ENCODE results near the gene METRN. TPM values are rescaled to one million over a fixed set of nuclear protein-coding genes. Genes with fewer than 3 reads are reported as not detected.

The METRN gene
- total RNA-seq, 2 donors from 2014 or later: 3.8 to 4.3 TPM

DNA sequence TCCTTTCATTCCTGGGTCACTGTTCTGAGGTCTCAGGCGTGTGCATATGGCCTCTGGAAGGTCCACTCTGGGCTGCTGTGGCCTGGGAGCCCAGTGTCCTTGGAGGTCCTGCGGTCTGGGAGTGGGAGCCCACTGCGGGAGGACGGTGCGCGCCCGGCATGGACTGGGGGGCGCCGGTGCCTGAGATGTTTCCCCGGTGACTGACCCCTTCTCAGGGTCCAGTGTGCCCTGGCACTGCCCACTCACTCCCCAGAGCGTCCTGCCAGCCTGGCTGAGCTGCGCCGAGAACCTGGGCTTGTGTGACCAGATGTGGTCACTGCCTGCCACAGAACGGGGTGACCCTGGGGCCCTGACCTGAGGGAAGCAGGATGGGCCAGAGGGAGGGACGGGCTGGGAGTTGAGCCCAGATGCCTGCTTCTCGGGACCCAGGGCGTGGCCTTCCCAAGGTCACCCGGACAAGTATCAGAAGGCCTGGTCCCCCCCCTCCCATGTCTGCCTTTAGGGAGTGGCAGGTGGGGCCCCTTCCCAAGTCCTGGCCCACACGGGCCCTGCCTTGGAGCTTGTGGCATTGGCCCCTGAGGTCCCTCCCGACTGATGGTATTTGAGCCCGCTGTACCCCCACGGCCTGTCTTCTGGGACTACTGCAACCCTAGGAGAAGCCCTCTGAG, 40.6 kb upstream of the METRN start:
- H3K4me1 Mint-ChIP-seq: peaks cover 9% of the 10 kb centered on the region
- H3K4me3 Mint-ChIP-seq: peak overlapping the region; percentile 53
- ATAC-seq (no peak), DNase-seq (no peak)
- H3K36me3 Mint-ChIP-seq (ENCODE audit: low read depth): no peaks in the 10 kb centered on the region
- no peaks in the 10 kb centered on the region for H3K9me3 ChIP-seq (ENCODE audit: control insufficient read depth, low read length, poor library complexity, severe bottlenecking)
- no peak overlapping the region for H3K27ac Mint-ChIP-seq
- H3K27me3 Mint-ChIP-seq: no peaks in the 10 kb centered on the region

DNA sequence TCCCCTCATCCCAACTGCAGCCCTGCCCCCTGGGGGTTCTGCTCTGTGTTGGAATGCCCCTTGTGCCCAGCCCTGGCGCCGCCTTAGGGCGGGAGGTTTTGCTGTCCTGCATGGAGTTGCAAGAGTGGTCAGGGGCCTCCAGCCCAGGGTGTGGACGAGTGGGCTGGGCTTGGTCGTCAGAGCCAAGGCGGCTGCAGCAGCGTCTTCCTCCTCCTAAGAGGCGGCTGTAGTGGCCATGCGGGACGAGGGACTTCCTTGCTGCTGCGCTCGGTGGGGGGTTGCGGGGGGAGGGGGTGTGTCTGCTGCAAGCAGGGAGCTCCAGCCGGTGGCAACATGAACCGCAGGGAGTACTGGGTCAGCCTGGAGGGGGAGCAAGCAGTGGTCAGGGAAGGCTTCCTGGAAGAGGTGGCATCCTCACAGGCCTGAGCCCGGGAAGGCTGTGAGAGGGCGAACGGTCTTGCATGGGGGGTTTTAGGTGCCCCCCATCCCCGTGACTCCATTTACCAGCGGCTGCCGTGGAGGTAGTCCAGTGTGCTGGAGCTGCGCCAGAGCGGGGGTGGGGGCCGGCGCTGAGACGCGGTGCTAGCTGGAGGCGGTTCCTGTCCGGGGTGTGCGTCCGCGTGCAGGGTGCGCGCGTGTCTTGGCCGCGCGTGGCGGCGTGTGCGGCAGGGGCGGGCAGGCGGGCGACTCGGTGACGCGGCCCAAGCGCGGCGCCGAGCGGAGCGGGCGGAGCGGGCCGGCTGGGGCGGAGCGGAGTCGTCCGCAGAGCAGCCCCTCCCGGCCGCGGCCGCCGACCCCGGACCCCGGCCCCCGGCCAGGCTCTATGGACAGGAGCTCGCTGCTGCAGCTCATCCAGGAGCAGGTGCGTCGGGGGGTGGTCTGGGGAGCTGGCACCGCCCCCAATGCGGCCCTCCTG, 39.7 kb upstream of the METRN start, which contains the start of gene RHBDL1:
RHBDL1 (plus strand) TSS at position 704 of the 916 bp plus-strand sequence; CDS start at position 824, 120 bp downstream.
- no peak within 1 kb of the TSS for H3K27ac Mint-ChIP-seq
- H3K9me3 ChIP-seq (ENCODE audit: control insufficient read depth, low read length, poor library complexity, severe bottlenecking): no peaks in the 10 kb centered on the region
- H3K36me3 Mint-ChIP-seq (ENCODE audit: low read depth): no peaks in the 10 kb centered on the region
- H3K27me3 Mint-ChIP-seq: no peaks in the 10 kb centered on the region
- no peak for DNase-seq
- ATAC-seq: no peak
- peak within 1 kb of the TSS; percentile 53 for H3K4me3 Mint-ChIP-seq
- H3K4me1 Mint-ChIP-seq: peaks cover 11% of the 10 kb centered on the region

DNA sequence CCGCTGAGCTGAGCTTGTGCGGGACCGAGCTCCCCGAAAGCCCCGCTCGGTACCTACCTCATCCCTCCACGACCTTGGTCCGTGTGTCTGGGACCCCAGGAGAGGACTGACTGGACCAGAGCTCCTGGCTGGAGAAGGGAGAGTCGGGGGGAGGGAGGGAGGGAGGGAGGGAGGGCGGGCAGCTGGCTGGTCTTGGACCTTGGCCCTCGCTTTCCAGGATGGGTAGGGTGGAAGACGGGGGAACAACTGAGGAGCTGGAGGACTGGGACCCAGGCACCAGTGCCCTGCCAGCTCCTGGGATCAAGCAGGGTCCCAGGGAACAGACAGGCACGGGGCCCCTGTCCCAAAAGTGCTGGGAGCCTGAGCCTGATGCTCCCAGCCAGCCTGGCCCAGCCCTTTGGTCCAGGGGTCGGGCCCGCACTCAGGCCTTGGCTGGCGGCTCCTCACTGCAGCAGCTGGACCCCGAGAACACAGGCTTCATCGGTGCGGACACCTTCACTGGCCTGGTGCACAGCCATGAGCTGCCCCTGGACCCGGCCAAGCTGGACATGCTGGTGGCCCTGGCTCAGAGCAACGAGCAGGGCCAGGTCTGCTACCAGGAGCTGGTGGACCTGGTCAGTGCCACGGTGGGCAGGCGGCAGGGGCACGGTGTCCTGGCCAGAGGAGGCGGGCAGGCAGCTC, 38.9 kb upstream of the METRN start:
- ATAC-seq: no peak
- Mint-ChIP-seq H3K27ac (no peak overlapping the region), H3K4me3 (no peak overlapping the region), H3K4me1 (peaks cover 11% of the 10 kb centered on the region), H3K36me3 (ENCODE audit: low read depth) (no peaks in the 10 kb centered on the region), H3K27me3 (no peaks in the 10 kb centered on the region)
- H3K9me3 ChIP-seq (ENCODE audit: control insufficient read depth, low read length, poor library complexity, severe bottlenecking): no peaks in the 10 kb centered on the region
- DNase-seq: no peak

DNA sequence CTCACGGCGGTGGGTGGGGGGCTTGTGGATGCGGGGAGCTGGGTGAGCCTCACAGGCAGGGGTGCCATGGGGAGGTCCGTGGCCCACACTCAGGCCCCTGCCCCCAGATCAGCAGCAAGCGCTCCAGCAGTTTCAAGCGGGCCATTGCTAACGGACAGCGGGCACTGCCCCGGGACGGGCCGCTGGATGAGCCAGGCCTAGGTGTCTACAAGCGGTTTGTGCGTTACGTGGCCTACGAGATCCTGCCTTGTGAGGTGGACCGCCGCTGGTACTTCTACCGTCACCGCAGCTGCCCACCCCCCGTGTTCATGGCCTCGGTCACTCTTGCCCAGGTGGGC, 38.4 kb upstream of the METRN start:
- no peak for DNase-seq
- Mint-ChIP-seq H3K36me3 (ENCODE audit: low read depth) (no peaks in the 10 kb centered on the region), H3K4me1 (peaks cover 13% of the 10 kb centered on the region), H3K27ac (no peak overlapping the region), H3K4me3 (no peak overlapping the region), H3K27me3 (no peaks in the 10 kb centered on the region)
- no peak for ATAC-seq
- no peaks in the 10 kb centered on the region for H3K9me3 ChIP-seq (ENCODE audit: control insufficient read depth, low read length, poor library complexity, severe bottlenecking)

DNA sequence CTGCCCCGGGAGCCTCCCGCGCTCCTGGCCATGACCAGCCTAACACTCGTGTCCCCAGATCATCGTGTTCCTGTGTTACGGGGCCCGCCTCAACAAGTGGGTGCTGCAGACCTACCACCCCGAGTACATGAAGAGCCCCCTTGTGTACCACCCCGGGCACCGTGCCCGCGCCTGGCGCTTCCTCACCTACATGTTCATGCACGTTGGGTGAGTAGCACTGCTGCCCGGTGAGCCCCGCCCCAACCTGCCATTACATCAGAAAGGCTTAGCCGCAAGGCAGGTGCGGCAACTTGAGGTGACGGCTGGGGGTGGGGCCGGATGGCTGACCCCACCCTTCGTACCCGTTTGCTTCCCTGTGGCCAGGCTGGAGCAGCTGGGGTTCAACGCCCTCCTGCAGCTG, 38.0 kb upstream of the METRN start:
- DNase-seq: peak in 1 of 3 donors; percentile 38
- Mint-ChIP-seq H3K4me1 (peaks cover 16% of the 10 kb centered on the region), H3K27me3 (no peaks in the 10 kb centered on the region), H3K36me3 (ENCODE audit: low read depth) (no peaks in the 10 kb centered on the region), H3K27ac (no peak overlapping the region), H3K4me3 (peak overlapping the region; percentile 80)
- no peak for ATAC-seq
- H3K9me3 ChIP-seq (ENCODE audit: control insufficient read depth, low read length, poor library complexity, severe bottlenecking): no peaks in the 10 kb centered on the region

DNA sequence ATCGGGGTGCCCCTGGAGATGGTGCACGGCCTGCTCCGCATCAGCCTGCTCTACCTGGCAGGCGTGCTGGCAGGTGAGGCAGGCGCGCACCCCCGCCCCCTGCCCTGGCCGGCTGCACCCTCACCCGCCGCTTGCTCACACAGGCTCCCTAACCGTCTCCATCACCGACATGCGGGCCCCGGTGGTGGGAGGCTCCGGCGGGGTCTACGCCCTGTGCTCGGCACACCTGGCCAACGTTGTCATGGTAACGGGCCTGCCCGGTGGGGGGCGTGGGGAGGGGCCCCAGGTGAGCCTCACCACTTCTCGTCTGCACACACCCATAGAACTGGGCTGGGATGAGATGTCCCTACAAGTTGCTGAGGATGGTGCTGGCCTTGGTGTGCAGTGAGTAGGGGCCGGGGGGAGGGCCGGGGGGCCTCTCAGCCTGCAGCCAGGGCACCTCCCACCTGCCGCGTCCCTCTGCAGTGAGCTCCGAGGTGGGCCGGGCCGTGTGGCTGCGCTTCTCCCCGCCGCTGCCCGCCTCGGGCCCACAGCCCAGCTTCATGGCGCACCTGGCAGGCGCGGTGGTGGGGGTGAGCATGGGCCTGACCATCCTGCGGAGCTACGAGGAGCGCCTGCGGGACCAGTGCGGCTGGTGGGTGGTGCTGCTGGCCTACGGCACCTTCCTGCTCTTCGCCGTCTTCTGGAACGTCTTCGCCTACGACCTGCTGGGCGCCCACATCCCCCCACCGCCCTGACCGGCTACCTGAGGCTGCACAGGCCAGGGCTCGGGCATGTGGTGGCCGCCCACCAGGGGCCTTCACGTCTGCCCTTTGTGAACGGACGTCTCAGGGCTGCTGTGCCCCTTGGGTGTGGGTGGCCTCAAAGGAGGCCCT, 37.4 kb upstream of the METRN start:
- no peaks in the 10 kb centered on the region for H3K36me3 Mint-ChIP-seq (ENCODE audit: low read depth)
- DNase-seq (no peak), ATAC-seq (no peak)
- no peak overlapping the region for H3K27ac Mint-ChIP-seq
- no peaks in the 10 kb centered on the region for H3K9me3 ChIP-seq (ENCODE audit: control insufficient read depth, low read length, poor library complexity, severe bottlenecking)
- H3K27me3 Mint-ChIP-seq: no peaks in the 10 kb centered on the region
- H3K4me3 Mint-ChIP-seq: peak overlapping the region; percentile 80
- peaks cover 20% of the 10 kb centered on the region for H3K4me1 Mint-ChIP-seq

DNA sequence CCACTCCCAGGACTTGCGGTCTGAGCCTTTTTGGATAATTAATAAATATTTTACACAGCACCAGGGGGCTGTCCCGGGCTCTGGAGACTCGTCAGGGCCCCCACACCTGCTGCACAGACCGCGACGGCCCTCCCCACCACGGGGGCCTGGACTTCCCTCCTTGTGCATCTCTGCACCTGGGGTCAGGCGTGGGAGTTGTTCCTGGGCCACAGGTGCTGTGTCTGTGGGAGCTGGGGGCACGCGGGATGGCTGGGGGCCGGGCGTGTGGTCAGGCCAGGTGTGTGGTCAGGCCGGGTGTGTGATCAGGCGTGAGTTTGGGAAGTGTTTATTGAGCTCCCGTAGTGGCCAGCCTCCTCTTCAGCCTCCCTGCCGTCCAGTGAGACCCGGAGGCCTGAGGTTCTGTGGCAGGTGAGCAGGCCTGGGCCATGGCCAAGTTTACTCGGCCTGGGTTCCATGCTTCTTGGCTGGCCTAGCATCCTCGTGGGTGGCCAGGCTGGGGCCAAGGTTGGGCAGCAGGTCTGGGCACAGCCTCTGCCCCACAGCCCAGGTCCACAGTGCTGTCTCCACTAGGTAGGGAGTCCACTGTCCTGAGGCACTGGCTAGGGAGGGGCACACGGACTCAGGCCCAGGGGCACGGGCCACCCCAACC, 36.6 kb upstream of the METRN start:
- no peak for ATAC-seq
- H3K9me3 ChIP-seq (ENCODE audit: control insufficient read depth, low read length, poor library complexity, severe bottlenecking): no peaks in the 10 kb centered on the region
- H3K27me3 Mint-ChIP-seq: no peaks in the 10 kb centered on the region
- peaks cover 25% of the 10 kb centered on the region for H3K4me1 Mint-ChIP-seq
- DNase-seq: no peak
- peak overlapping the region; percentile 34 for H3K27ac Mint-ChIP-seq
- no peaks in the 10 kb centered on the region for H3K36me3 Mint-ChIP-seq (ENCODE audit: low read depth)
- peak overlapping the region; percentile 76 for H3K4me3 Mint-ChIP-seq

DNA sequence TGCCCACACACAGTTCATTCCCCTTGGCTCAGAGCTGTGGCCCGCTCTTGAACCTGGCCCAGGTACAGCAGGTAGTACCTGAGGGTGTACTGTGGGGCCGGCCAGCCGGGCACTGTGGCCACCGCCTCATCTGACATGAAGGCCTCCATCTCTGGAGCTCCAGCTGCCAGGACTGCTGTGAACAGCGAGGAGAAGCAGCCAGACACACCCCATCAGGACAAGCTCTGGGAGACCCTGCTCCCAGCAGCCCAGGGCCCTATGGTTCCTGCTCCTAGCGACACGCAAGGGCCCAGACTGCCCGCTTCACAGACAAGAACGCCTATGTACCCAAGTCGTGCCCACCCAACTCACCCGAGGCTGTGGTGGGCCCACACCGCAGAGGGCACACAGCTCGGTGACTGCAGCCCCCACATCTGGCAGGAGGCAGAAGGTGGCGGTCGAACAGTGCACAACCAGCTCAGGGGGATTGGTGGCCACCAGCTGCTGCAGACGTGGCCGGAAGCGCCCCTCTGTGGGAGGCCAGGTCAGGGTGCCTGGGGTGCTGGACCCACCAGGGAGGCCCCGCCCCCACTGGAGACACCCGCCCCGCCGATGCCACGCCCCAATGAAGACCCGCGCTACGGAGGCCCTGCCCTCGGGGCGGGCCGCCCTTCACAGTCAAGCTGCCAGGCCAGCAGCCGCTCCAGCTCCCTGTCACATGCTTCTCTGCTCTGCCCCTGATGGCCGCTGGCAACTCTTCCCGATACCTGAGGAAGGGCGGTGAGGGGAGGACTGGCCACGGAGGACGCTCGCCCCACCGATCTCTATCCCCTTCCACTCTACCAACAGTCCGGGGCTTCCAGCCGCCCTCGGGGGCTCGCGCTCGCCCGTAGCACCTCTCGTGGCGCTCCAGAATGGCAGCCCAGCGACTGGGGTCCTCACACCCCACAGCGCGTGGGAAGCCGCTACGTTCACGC, 35.8 kb upstream of the METRN start:
- DNase-seq: peak in 2 of 3 donors; percentile 50 to 53
- no peak for ATAC-seq
- H3K4me3 Mint-ChIP-seq: peak overlapping the region; percentile 82
- H3K27ac Mint-ChIP-seq: peak overlapping the region; percentile 34
- H3K4me1 Mint-ChIP-seq: peaks cover 26% of the 10 kb centered on the region
- H3K27me3 Mint-ChIP-seq: no peaks in the 10 kb centered on the region
- no peaks in the 10 kb centered on the region for H3K36me3 Mint-ChIP-seq (ENCODE audit: low read depth)
- H3K9me3 ChIP-seq (ENCODE audit: control insufficient read depth, low read length, poor library complexity, severe bottlenecking): no peaks in the 10 kb centered on the region

DNA sequence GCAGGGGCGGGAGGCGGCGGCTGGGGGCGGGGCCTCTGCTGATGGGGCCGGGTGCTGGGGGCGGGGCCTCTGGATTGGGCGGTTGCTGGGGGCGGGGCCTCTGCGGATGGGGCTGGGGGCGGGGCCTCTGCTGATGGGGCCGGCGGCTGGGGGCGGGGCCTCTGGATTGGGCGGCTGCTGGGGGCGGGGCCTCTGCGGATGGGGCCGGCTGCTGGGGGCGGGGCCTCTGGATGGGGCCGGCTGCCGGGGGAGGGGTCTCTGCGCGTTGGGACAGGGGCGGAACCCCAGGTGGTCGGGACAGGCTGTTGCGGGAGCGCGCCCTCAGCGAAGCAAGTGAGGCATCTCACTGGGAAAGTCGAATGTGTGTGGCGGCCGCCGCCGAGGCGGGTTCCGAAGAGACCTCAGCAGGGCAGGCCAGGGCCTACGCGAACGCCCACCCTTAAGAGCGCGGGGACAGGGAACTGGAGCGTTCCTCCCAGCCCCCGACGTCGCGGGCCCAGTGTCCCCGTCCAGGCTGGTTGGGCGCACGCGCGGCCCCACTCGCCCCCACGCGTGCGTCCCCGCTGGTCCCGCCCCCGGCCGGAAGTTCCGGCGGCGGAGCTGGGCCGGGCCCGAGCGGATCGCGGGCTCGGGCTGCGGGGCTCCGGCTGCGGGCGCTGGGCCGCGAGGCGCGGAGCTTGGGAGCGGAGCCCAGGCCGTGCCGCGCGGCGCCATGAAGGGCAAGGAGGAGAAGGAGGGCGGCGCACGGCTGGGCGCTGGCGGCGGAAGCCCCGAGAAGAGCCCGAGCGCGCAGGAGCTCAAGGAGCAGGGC, 34.9 kb upstream of the METRN start, which contains the start of gene STUB1:
STUB1 (plus strand) TSS at position 597 of the 811 bp plus-strand sequence; CDS start at position 713, 116 bp downstream.
- H3K27me3 Mint-ChIP-seq: no peaks in the 10 kb centered on the region

DNA sequence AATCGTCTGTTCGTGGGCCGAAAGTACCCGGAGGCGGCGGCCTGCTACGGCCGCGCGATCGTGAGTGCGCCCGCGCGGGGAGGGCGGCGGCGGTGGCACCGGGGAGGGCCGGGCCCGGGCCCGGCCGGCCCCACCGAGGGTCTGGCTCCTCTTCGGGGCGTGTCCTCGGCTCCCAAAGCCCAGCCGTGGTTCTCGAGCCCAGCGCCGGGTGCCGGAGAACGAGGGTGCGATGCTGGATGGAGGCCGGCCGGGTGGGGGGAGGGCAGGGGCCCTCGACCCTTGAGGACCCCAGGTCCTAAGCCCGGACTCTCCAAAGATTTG, 34.3 kb upstream of the METRN start:
- Mint-ChIP-seq H3K4me3 (peak overlapping the region; percentile 83), H3K36me3 (ENCODE audit: low read depth) (no peaks in the 10 kb centered on the region), H3K27ac (peak overlapping the region; percentile 37), H3K27me3 (no peaks in the 10 kb centered on the region), H3K4me1 (peaks cover 20% of the 10 kb centered on the region)
- ATAC-seq: no peak
- DNase-seq: no peak
- no peaks in the 10 kb centered on the region for H3K9me3 ChIP-seq (ENCODE audit: control insufficient read depth, low read length, poor library complexity, severe bottlenecking)

More for the DNA sequence above, 34.9 kb upstream of the METRN start, which contains the start of gene STUB1:
- Mint-ChIP-seq H3K36me3 (ENCODE audit: low read depth) (no peaks in the 10 kb centered on the region), H3K27ac (peak within 1 kb of the TSS; percentile 37), H3K4me1 (peaks cover 22% of the 10 kb centered on the region), H3K4me3 (peak within 1 kb of the TSS; percentile 83)
- no peaks in the 10 kb centered on the region for H3K9me3 ChIP-seq (ENCODE audit: control insufficient read depth, low read length, poor library complexity, severe bottlenecking)
- ATAC-seq: peak; percentile 55
- peak; percentile 76 to 89 (median 89) for DNase-seq

All from T-helper 17 cell (primary cell).